Measurements from ENCODE around the gene SUPT4H1.

The SUPT4H1 gene

GRCh38 chr17:58303971-58304749 lies 47.8 kb downstream of the SUPT4H1 start:
- DNase-seq (ENCODE audit: low spot score), result no peak

- no peak for DNase-seq (ENCODE audit: low spot score)
Measured at GRCh38 chr17:58302919-58303585, 48.9 kb downstream of the SUPT4H1 start.

- no peak for DNase-seq (ENCODE audit: low spot score)
Measured at GRCh38 chr17:58302171-58302918, 49.7 kb downstream of the SUPT4H1 start.

GRCh38 chr17:58301504-58302150 lies 50.4 kb downstream of the SUPT4H1 start:
- DNase-seq (ENCODE audit: low spot score), result no peak

GRCh38 chr17:58300336-58300735 lies 51.7 kb downstream of the SUPT4H1 start:
- DNase-seq (ENCODE audit: low spot score), result no peak

Measured in putamen (tissue), 1 donor.